SK-N-MC (cell line): ENCODE data around the gene LPAR3.

Experiments used
- DNase-seq: peaks from one replicate; pipeline ENCODE4 v3.0.0-alpha.2; 2011; ENCODE audit warnings: low read depth, low spot score
- H3K27ac ChIP-seq: fragments of 200-600 bp; sonication (generic); 2 replicates; pipeline ENCODE4 v1.5.1; 2016; ENCODE audit warnings: mixed run types
- H3K36me3 ChIP-seq: fragments of 200-600 bp; sonication (generic); 2 replicates; pipeline ENCODE4 v1.6.1; 2017; ENCODE audit warnings: antibody characterized with exemption, low read length, mixed read lengths; ENCODE audit not compliant: insufficient read depth
- H3K4me3 ChIP-seq: fragments of 200-600 bp; sonication (generic); 2 replicates; pipeline ENCODE4 v1.5.1; 2016
- H3K9ac ChIP-seq: fragments of 200-600 bp; sonication (generic); 2 replicates; pipeline ENCODE4 v1.8.0; 2017; ENCODE audit warnings: mixed run types, mixed read lengths; ENCODE audit not compliant: insufficient read length
- H3K9me3 ChIP-seq: fragments of 200-600 bp; sonication (generic); 2 replicates; pipeline ENCODE4 v1.6.1; 2017; ENCODE audit warnings: low read depth, mild to moderate bottlenecking, antibody characterized with exemption, low read length, moderate library complexity, mixed read lengths
- EZH2 ChIP-seq: fragments of 200-600 bp; sonication (generic); IDR thresholded peaks from one replicate; pipeline ENCODE4 v1.6.1; 2017; ENCODE audit warnings: antibody characterized with exemption
- FOXP2 ChIP-seq: optimal IDR thresholded peaks from 2 replicates; pipeline ENCODE3; 2011; ENCODE audit warnings: mild to moderate bottlenecking, moderate library complexity; ENCODE audit not compliant: insufficient read depth; ENCODE audit errors: extremely low read length, control extremely low read depth
- POLR2AphosphoS5 ChIP-seq: IDR thresholded peaks from 2 replicates; pipeline ENCODE4 v1.6.1; 2012; ENCODE audit warnings: mild to moderate bottlenecking, low read depth, low read length, borderline replicate concordance

The LPAR3 gene

DNA sequence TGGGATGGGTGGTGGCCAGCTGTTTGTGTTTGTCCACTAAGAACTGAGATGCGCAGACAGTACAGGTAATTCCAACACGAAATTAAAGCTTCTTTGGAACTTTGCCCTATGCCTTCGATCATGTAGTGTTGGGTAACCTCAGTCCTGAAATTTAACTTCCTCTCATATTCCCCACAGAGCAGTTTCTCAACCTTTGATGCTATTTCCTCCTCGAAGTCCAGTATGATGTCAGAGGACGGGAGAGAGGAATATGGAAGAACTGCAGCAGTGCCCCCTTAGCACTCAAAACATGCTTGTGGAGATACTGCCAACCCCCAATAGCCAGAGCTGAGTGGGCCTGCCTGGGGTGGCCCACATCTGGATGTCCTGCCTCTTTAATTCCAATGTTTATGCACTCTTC is 3.6 kb downstream of the LPAR3 start:
- TF ChIP-seq FOXP2 (no peak), POLR2AphosphoS5 (no peak), EZH2 (no peak)
- Histone ChIP-seq H3K9ac (no peak overlapping the region), H3K4me3 (no peak overlapping the region), H3K27ac (no peak overlapping the region), H3K36me3 (no peaks in the 10 kb centered on the region), H3K9me3 (no peaks in the 10 kb centered on the region)
- no peak for DNase-seq

DNA sequence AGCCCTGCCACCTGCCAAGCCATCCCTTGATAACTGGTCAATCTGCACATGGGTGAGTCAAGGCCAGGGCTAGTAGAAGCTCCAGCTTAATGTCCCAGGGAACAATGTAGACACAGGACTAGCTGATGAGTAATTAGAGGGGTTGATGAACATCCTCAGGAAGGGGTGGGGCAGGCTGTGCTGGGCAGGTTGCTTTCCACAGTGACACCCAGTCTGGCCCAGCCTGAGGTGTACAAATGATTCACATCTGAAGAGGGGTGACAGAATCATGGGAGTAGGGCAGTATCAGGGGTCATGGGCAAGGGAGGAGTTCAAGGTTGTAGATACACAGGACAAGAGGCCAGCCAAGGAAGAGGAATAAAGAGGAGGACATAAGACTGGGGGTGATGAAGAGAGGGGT is 4.3 kb downstream of the LPAR3 start:
- Histone ChIP-seq H3K9me3 (no peaks in the 10 kb centered on the region), H3K27ac (no peak overlapping the region), H3K4me3 (no peak overlapping the region), H3K9ac (no peak overlapping the region), H3K36me3 (no peaks in the 10 kb centered on the region)
- DNase-seq, result no peak
- no peak for TF ChIP-seq POLR2AphosphoS5
- TF ChIP-seq FOXP2, result no peak
- no peak for TF ChIP-seq EZH2

DNA sequence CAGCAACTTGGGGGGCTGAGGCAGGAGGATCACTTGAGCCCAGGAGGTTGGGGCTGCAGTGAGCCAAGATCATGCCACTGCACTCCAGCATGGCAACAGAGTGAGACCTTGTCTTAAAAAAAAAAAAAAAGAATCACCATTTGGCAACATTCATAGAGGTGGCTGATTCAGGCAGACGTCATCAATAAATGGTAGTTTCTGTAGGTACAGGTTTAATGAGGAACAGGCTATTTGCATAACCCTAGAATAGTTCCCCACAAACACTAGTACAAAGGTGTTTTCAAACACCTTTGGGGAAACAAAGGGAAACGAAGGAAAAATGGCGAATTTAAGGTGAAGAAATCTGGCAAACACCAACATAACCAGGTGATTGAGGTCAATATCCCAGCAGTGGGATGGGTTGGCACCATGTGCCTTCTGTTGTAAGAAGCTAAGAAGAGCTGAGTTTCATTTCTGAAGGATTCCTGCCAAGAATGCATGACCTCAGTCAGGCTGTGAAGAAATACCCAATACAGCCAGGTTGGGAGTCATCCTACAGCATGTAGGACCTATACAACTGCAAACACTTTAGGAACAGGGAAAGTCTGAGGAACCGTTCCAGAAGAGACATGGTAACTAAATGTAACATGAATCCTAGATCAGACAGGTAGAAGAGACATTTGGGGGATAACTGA is 5.6 kb downstream of the LPAR3 start:
- H3K36me3 ChIP-seq, result no peaks in the 10 kb centered on the region
- TF ChIP-seq EZH2 (no peak), POLR2AphosphoS5 (no peak), FOXP2 (no peak)

DNA sequence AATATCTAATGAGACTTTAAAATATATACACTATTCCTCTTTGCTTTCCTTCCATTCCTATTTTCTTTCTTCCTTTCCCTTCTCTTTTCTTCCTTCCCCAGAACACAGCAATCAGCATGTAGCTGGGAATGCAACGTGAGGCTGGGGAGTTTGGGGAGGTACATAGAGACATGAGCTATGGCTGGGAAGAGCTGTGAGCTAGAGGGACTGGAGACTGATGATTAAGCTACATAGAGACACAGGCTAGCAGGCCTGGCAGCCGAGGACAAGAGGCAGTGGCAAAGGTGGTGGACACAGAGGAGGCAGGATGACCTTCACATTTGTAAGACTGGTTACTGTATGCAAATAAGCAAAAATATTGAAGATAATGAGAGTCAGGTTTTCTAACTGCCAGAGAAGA is 7.5 kb downstream of the LPAR3 start:
- H3K4me3 ChIP-seq, result no peak overlapping the region
- H3K27ac ChIP-seq, result no peak overlapping the region
- peaks cover 8% of the 10 kb centered on the region; the same call in 1 of the 2 replicates for H3K9me3 ChIP-seq
- no peak overlapping the region for H3K9ac ChIP-seq
- H3K36me3 ChIP-seq, result no peaks in the 10 kb centered on the region
- DNase-seq, result no peak
- TF ChIP-seq POLR2AphosphoS5 (no peak), FOXP2 (no peak), EZH2 (no peak)

More for the DNA sequence above, 5.6 kb downstream of the LPAR3 start:
- H3K4me3 ChIP-seq, result no peak overlapping the region
- no peak overlapping the region for H3K9ac ChIP-seq
- DNase-seq, result no peak
- H3K9me3 ChIP-seq, result 0 out of 2 replicates have a peak, but pooled peaks cover 1% of the 10 kb centered on the region
- no peak overlapping the region for H3K27ac ChIP-seq

DNA sequence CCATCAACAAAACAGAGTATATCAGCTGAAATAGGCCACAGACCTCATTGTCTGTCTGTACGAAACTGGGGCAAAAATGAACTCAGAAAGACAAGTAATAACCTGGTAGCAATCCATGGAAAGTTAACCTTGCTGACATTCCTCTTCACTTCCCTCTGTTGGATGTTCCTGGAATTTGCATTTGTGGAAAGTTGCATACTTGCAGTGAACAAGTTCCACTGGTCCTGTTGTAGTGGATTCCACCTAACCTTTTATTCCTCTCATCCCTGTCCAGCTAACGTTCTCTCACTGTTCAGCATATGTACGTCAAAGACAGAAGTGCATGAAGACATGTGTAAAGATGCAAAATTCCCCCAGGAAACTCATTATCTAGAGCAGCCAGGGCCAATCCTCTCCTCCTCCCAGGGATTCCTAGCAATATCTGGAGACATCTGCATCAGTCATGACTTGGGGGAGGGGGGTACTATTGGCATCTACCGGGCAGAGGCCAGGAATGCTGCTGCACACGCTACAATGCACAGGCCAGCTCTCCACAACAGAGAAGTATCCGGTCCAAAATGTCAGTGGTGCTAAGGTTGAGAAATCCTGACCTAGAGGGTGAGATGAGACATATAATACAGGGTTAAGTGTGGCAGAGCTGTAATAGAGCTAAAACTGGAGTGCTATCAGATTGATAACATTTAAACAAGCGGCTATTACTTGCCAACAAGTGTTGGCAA is 8.2 kb downstream of the LPAR3 start:
- no peak overlapping the region for H3K4me3 ChIP-seq
- H3K27ac ChIP-seq, result no peak overlapping the region
- H3K36me3 ChIP-seq, result no peaks in the 10 kb centered on the region
- no peak for DNase-seq
- no peak overlapping the region for H3K9ac ChIP-seq
- TF ChIP-seq EZH2 (no peak), POLR2AphosphoS5 (no peak), FOXP2 (no peak)
- H3K9me3 ChIP-seq, result peaks cover 8% of the 10 kb centered on the region; the same call in 1 of the 2 replicates

DNA sequence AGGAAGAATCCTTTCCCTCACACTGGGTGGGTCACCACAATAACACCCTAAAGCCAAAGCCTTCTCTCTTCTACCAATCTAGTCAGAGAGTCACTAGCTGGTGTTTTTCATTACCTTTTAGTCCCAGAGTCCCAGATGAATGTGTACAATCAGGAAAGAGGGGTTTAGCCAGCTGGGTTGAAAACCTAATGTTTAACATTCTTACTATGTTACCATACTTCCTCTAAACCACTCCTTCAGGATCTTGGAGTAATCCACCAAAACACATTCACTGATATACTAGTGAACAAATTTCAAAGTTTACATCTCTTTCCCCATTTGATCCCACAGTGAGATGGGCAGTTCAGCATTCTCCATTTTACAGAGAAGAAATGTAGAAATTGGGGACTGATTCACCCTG is 9.7 kb downstream of the LPAR3 start:
- TF ChIP-seq FOXP2, result no peak
- TF ChIP-seq EZH2, result no peak
- TF ChIP-seq POLR2AphosphoS5, result no peak
- Histone ChIP-seq H3K9me3 (peaks cover 8% of the 10 kb centered on the region; the same call in 1 of the 2 replicates), H3K9ac (no peak overlapping the region), H3K4me3 (no peak overlapping the region), H3K36me3 (no peaks in the 10 kb centered on the region), H3K27ac (no peak overlapping the region)
- DNase-seq, result no peak

DNA sequence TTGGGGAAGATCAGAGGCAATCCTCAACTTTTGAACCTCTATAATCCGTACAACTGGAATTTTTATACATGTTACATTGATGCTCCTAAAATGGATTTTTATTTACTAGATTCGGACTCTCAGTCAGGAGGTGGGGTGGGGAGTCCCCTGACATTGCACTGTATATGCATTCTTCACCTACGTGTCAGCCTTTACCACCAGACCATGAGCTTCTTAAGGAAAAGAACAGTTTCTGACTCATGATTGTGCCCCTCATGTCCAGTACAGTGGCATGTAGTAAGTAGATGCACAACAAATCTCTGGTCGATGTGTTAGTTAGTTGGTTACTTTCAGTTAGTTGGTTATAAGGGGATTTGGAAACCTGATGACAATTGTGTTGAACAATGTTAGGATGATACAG is 15.4 kb downstream of the LPAR3 start:
- H3K36me3 ChIP-seq, result no peaks in the 10 kb centered on the region
- no peak for TF ChIP-seq POLR2AphosphoS5
- no peak for TF ChIP-seq EZH2
- TF ChIP-seq FOXP2, result no peak
- DNase-seq, result no peak

DNA sequence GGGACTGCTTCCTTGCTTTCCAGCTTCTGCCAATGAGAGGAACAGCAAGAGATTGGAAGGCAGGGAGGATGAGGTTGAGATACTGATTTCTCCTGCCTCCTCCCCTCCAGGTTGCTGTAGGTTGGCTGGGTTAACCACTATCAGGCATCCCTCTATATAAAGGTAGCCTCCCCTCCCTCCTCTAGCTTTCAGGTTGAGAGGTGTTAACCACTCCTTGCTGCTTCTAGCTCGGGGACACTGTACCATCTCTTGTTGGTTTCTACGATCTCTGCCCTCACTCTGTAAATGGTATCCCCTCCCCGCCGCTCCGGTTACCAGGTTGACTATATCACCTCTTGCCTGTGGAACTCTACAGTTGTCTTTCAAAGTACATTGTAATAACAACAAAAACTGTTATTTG is 16.7 kb downstream of the LPAR3 start:
- no peak for TF ChIP-seq FOXP2
- no peak for TF ChIP-seq EZH2
- no peak for TF ChIP-seq POLR2AphosphoS5
- Histone ChIP-seq H3K9ac (no peak overlapping the region), H3K36me3 (no peaks in the 10 kb centered on the region), H3K9me3 (no peaks in the 10 kb centered on the region), H3K4me3 (no peak overlapping the region), H3K27ac (no peak overlapping the region)
- no peak for DNase-seq

More for the DNA sequence above, 15.4 kb downstream of the LPAR3 start:
- H3K9ac ChIP-seq, result no peak overlapping the region
- peaks cover 8% of the 10 kb centered on the region; the same call in 1 of the 2 replicates for H3K9me3 ChIP-seq
- no peak overlapping the region for H3K27ac ChIP-seq
- H3K4me3 ChIP-seq, result no peak overlapping the region
